Gastrocnemius medialis (tissue), 4 donors: Measurements from ENCODE around the gene SLC66A2.

Source experiments
- CTCF ChIP-seq, 5 experiments: fragments of 450-650 bp in 3 of 5; fragments of 200-600 bp in 2 of 5; sonication (generic) in 2 of 5; IDR thresholded peaks in 4 of 5; conservative IDR thresholded peaks in 1 of 5; 1 replicate in 4 of 5; 2 replicates in 1 of 5; pipeline ENCODE4 v1.5.1; 2016 to 2019; ENCODE audit warnings: antibody characterized with exemption in 5 of 5, mild to moderate bottlenecking in 3 of 5, moderate library complexity in 3 of 5
- POLR2A ChIP-seq, 2 donors: fragments of 450-650 bp; IDR thresholded peaks; one replicate each; pipeline ENCODE4 v1.6.1; 2017; ENCODE audit warnings: antibody characterized with exemption in 2 of 2, mild to moderate bottlenecking in 2 of 2, moderate library complexity in 2 of 2

GRCh38 chr18:79898952-79899608 lies 52.4 kb downstream of the SLC66A2 start:
- TF ChIP-seq CTCF (IDR thresholded peaks at IDR 0.05 in 4 of 5, conservative IDR thresholded peaks at IDR 0.05 in 1 of 5) (no peak), POLR2A (IDR thresholded peaks at IDR 0.05) (no peak)
